ENCODE measurements around the gene PLXNB3.

Gene PLXNB3

GRCh38 chrX:153733651-153734240 lies 30.3 kb upstream of the PLXNB3 start:
- DNase-seq (ENCODE audit: extremely low read depth, low read depth), result no peak
- H3K4me3 ChIP-seq (replicated peaks; ENCODE audit: low read depth, low read length), result no peak overlapping the region
- TF ChIP-seq, protein P1, sequence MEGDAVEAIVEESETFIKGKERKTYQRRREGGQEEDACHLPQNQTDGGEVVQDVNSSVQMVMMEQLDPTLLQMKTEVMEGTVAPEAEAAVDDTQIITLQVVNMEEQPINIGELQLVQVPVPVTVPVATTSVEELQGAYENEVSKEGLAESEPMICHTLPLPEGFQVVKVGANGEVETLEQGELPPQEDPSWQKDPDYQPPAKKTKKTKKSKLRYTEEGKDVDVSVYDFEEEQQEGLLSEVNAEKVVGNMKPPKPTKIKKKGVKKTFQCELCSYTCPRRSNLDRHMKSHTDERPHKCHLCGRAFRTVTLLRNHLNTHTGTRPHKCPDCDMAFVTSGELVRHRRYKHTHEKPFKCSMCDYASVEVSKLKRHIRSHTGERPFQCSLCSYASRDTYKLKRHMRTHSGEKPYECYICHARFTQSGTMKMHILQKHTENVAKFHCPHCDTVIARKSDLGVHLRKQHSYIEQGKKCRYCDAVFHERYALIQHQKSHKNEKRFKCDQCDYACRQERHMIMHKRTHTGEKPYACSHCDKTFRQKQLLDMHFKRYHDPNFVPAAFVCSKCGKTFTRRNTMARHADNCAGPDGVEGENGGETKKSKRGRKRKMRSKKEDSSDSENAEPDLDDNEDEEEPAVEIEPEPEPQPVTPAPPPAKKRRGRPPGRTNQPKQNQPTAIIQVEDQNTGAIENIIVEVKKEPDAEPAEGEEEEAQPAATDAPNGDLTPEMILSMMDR (IDR thresholded peaks at IDR 0.05; ENCODE audit: low read depth, low read length, missing control alignments), result no peak

DNA sequence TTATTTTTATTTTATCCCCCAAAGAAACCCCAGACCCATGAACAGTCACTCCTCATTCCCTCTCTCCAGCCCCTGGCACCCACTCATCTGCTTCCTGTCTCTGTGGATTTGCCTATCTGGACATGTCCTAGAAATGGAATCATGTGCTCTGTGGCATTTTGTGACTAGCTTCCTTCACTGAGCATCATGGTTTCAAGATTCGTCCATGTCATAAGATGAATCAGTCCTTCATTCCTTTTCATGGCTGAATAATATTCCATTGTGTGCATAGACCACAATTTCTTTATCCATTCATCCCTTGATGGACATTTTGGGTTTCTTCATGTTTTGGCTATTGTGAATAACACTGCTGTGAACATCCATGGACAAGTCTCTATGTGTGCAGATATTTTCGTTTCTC lies 29.2 kb upstream of the PLXNB3 start:
- DNase-seq (ENCODE audit: extremely low read depth, low read depth), result no peak
- H3K4me3 ChIP-seq (replicated peaks; ENCODE audit: low read depth, low read length), result no peak overlapping the region
- TF ChIP-seq, protein P1 (IDR thresholded peaks at IDR 0.05; ENCODE audit: low read depth, low read length, missing control alignments), result no peak

- H3K4me3 ChIP-seq (replicated peaks; ENCODE audit: low read depth, low read length), result no peak overlapping the region
- DNase-seq (ENCODE audit: extremely low read depth, low read depth), result no peak
- TF ChIP-seq, protein P1 (IDR thresholded peaks at IDR 0.05; ENCODE audit: low read depth, low read length, missing control alignments), result no peak
These were observed 28.8 kb upstream of the PLXNB3 start for GRCh38 chrX:153735274-153735673.

DNA sequence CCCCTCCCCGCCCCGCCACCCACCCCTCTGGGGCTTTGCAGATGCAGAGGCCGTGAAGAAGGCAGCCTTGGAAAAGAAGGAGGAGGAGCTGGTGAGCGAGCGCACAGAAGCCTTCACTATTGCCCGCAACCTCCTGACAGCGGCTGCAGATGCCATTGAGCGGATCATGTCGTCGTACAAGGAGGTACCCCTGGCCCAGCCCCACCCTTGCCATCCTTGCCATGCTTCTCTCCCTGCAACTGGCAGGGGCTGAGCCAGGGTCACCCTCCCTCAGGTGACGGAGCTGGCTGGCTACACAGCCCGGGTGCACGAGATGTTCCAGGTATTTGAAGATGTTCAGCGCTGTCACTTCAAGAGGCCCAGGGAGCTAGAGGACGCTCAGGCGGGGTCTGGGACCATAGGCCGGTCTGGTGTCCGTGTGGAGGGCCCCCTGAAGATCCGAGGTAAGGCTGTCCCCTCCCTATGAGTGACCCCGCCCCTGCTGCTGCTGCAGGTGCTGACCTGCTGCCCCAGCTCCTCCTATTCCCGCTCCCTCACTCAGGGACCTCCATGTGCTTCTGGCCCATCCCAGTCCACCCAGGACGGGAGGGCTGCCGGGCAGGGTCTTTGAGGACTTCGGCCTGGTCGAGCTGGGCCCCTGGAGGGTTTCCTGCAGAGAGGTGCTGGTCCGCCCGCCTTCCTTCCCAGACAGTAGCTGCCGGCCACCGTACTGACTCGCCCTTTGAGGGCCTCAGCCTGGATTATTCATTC lies 27.8 kb upstream of the PLXNB3 start:
- no peak for DNase-seq (ENCODE audit: extremely low read depth, low read depth)
- H3K4me3 ChIP-seq (replicated peaks; ENCODE audit: low read depth, low read length), result no peak overlapping the region
- TF ChIP-seq, protein P1 (IDR thresholded peaks at IDR 0.05; ENCODE audit: low read depth, low read length, missing control alignments), result no peak

- TF ChIP-seq, protein P1 (IDR thresholded peaks at IDR 0.05; ENCODE audit: low read depth, low read length, missing control alignments), result no peak
- H3K4me3 ChIP-seq (replicated peaks; ENCODE audit: low read depth, low read length), result no peak overlapping the region
- no peak for DNase-seq (ENCODE audit: extremely low read depth, low read depth)
These were observed 27.1 kb upstream of the PLXNB3 start for GRCh38 chrX:153736871-153737441.

DNA sequence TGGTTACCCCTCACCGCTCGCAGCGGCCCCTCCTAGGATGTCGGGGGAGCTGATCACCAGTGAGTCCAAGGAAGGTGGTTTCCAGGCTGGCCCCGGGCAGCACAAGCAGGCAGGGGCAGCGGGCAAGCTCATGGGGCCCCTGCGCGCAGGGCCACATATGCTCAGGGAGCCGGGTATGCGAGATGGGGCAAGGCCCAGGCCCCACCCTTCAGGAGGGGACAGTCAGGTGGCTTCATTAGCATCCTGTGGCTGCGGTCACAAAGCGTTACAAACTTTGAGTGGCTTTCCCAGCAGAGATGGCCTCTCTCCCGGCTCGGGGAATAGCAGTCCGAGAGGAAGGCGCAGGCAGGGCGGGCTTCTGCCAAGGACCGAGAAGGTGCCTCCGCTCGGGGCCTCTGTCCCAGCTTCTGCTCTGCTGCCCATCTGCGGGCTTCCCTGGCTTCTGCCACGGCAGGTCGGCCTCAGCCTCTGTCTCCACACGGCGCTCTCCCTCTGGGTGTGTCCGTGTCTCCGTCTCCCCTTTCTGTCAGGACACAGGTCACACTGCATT lies 25.9 kb upstream of the PLXNB3 start:
- TF ChIP-seq, protein P1 (IDR thresholded peaks at IDR 0.05; ENCODE audit: low read depth, low read length, missing control alignments), result no peak
- H3K4me3 ChIP-seq (replicated peaks; ENCODE audit: low read depth, low read length), result no peak overlapping the region
- no peak for DNase-seq (ENCODE audit: extremely low read depth, low read depth)

Data from HFF-Myc (cell line).